Measurements from ENCODE around the gene MAPK8IP2. TPM values are rescaled to one million over a fixed set of nuclear protein-coding genes. Genes with fewer than 3 reads are reported as not detected.

Gene MAPK8IP2
- total and polyA plus RNA-seq, 3 donors from 2014 or later = 12.7 to 36.9 (median 34.9) TPM

GRCh38 chr22:50597097-50597496 lies 3.5 kb upstream of the MAPK8IP2 start:
- DNase-seq = no peak
- Histone ChIP-seq H3K27me3 (no peaks in the 10 kb centered on the region), H3K9me3 (no peaks in the 10 kb centered on the region), H3K27ac (no peak overlapping the region), H3K4me3 (no peak overlapping the region), H3K4me1 (peaks cover 11% of the 10 kb centered on the region), H3K36me3 (ENCODE audit: low read depth, missing control alignments) (no peaks in the 10 kb centered on the region)
- 91 to 94% methylated on average over 5 of the region's 5 CpGs for WGBS, 2 donors
- no peak for TF ChIP-seq POLR2A (IDR thresholded peaks at IDR 0.05)
- intact Hi-C loops (cut with DNase I; ENCODE audit: low total_unique reads) = no loop called here

- H3K9me3 ChIP-seq = no peaks in the 10 kb centered on the region
- TF ChIP-seq CTCF (IDR thresholded peaks at IDR 0.05) = no peak
- no peak for TF ChIP-seq POLR2A (IDR thresholded peaks at IDR 0.05)
- 12 to 37% methylated on average over 14 to 52 of the region's 52 CpGs for WGBS, 2 donors
- H3K4me1 ChIP-seq = peaks cover 11% of the 10 kb centered on the region
- intact Hi-C loops (cut with DNase I; ENCODE audit: low total_unique reads) = no loop called here
- no peaks in the 10 kb centered on the region for H3K36me3 ChIP-seq (ENCODE audit: low read depth, missing control alignments)
- H3K4me3 ChIP-seq = peak overlapping the region; percentile 20 to 44
- H3K27me3 ChIP-seq = no peaks in the 10 kb centered on the region
- DNase-seq = peak; percentile 70
- H3K27ac ChIP-seq = no peak overlapping the region
Measured at GRCh38 chr22:50599816-50600455, 657 bp upstream of the MAPK8IP2 start.

GRCh38 chr22:50600967-50601668 lies 525 bp downstream of the MAPK8IP2 start:
- no peaks in the 10 kb centered on the region for H3K9me3 ChIP-seq
- H3K4me1 ChIP-seq = peaks cover 11% of the 10 kb centered on the region
- peak overlapping the region; percentile 44 to 64 for H3K4me3 ChIP-seq
- H3K27me3 ChIP-seq = no peaks in the 10 kb centered on the region
- H3K36me3 ChIP-seq (ENCODE audit: low read depth, missing control alignments) = no peaks in the 10 kb centered on the region
- TF ChIP-seq POLR2A (IDR thresholded peaks at IDR 0.05) = no peak
- TF ChIP-seq CTCF (IDR thresholded peaks at IDR 0.05) = no peak
- intact Hi-C loops (cut with DNase I; ENCODE audit: low total_unique reads) = no loop called here
- 5 to 10% methylated on average over 2 to 49 of the region's 52 CpGs for WGBS, 2 donors
- no peak for DNase-seq
- H3K27ac ChIP-seq = no peak overlapping the region

- no peaks in the 10 kb centered on the region for H3K27me3 ChIP-seq
- peaks cover 11% of the 10 kb centered on the region for H3K4me1 ChIP-seq
- TF ChIP-seq CTCF (IDR thresholded peaks at IDR 0.05) = no peak
- TF ChIP-seq POLR2A (IDR thresholded peaks at IDR 0.05) = no peak
- no peak overlapping the region for H3K27ac ChIP-seq
- no peaks in the 10 kb centered on the region for H3K9me3 ChIP-seq
- H3K4me3 ChIP-seq = no peak overlapping the region
- WGBS, 2 donors = 52 to 59% methylated on average over 12 of the region's 12 CpGs
- no peak for DNase-seq
- H3K36me3 ChIP-seq (ENCODE audit: low read depth, missing control alignments) = no peaks in the 10 kb centered on the region
- intact Hi-C loops (cut with DNase I; ENCODE audit: low total_unique reads) = no loop called here
Measured at GRCh38 chr22:50601669-50602337, 1.2 kb downstream of the MAPK8IP2 start.

GRCh38 chr22:50602338-50602700 lies 1.7 kb downstream of the MAPK8IP2 start:
- DNase-seq = no peak
- Histone ChIP-seq H3K4me1 (peaks cover 11% of the 10 kb centered on the region), H3K4me3 (no peak overlapping the region), H3K27ac (no peak overlapping the region), H3K27me3 (no peaks in the 10 kb centered on the region), H3K36me3 (ENCODE audit: low read depth, missing control alignments) (no peaks in the 10 kb centered on the region), H3K9me3 (no peaks in the 10 kb centered on the region)
- TF ChIP-seq CTCF (IDR thresholded peaks at IDR 0.05) (no peak), POLR2A (IDR thresholded peaks at IDR 0.05) (no peak)
- intact Hi-C loops (cut with DNase I; ENCODE audit: low total_unique reads) = no loop called here
- WGBS, 2 donors = 45 to 65% methylated on average over 2 of the region's 2 CpGs
